ENCODE data around the gene EMC10.

DNA sequence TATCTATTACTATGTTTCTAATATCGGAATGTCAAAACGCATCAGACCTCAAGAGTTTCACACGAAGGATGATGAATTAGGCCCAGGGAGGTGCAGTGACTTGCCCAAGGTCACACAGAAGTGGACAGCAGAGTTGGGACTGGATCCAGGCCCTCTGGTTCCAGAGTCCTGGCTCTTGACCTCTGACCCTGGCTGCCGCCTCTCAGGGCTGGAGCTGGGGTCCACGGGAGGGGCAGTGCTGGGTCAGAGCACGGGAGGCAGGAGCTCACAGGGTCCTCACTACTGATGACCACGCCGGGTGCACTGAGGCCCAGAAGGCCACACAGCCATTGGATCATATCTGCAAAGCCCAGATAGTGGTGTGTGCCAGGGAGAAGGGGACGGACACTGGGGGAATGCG lies 46.6 kb downstream of the EMC10 start:
- TF ChIP-seq POLR2A (IDR thresholded peaks at IDR 0.05): no peak
- TF ChIP-seq, protein P1, sequence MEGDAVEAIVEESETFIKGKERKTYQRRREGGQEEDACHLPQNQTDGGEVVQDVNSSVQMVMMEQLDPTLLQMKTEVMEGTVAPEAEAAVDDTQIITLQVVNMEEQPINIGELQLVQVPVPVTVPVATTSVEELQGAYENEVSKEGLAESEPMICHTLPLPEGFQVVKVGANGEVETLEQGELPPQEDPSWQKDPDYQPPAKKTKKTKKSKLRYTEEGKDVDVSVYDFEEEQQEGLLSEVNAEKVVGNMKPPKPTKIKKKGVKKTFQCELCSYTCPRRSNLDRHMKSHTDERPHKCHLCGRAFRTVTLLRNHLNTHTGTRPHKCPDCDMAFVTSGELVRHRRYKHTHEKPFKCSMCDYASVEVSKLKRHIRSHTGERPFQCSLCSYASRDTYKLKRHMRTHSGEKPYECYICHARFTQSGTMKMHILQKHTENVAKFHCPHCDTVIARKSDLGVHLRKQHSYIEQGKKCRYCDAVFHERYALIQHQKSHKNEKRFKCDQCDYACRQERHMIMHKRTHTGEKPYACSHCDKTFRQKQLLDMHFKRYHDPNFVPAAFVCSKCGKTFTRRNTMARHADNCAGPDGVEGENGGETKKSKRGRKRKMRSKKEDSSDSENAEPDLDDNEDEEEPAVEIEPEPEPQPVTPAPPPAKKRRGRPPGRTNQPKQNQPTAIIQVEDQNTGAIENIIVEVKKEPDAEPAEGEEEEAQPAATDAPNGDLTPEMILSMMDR (IDR thresholded peaks at IDR 0.05): no peak

Measured in adrenal gland (tissue), 5 donors.